ENCODE results near the gene PAPSS2. TPM values are rescaled to one million over a fixed set of nuclear protein-coding genes. Genes with fewer than 3 reads are reported as not detected.

Gene PAPSS2
- total and polyA plus RNA-seq, 2 experiments from 2014 or later: 38.3 to 58.0 TPM

DNA sequence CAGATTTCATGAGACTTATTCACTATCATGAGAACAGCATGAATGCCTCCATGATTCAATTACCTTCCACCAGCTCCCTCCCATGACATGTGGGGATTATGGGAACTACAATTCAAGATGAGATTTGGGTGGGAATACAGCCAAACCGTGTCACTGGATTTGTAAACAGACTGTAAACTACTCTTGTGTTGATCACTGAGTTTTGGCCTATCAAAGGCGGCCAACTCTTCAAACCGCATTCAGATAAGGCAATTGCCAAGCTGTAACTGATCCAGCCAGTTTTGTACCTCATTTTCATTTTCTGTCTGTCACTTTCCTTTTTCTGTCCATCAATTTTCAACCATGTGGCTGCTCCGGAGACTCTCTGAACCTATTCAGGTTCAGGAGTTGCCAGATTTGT lies 27.2 kb upstream of the PAPSS2 start:
- Histone ChIP-seq H3K4me3 (no peak overlapping the region), H4K20me1 (ENCODE audit: insufficient read depth, poor library complexity, severe bottlenecking) (no peaks in the 10 kb centered on the region), H2AFZ (no peak overlapping the region), H3K79me2 (no peaks in the 10 kb centered on the region), H3K36me3 (replicated peaks; ENCODE audit: insufficient read depth, low read depth) (no peaks in the 10 kb centered on the region), H3K27me3 (no peaks in the 10 kb centered on the region), H3K9me2 (replicated peaks; ENCODE audit: insufficient read depth) (no peaks in the 10 kb centered on the region), H3K9me3 (ENCODE audit: low read depth) (no peaks in the 10 kb centered on the region), H3K4me1 (ENCODE audit: insufficient read depth) (no peaks in the 10 kb centered on the region), H3K4me2 (no peak overlapping the region), H3K27ac (no peak overlapping the region)
- TF ChIP-seq CTCF (IDR thresholded peaks at IDR 0.05; ENCODE audit: poor library complexity): no peak
- TF ChIP-seq EZH2 (IDR thresholded peaks at IDR 0.05; ENCODE audit: borderline replicate concordance): no peak
- TF ChIP-seq EZH2phosphoT487 (IDR thresholded peaks at IDR 0.05; ENCODE audit: low read depth, severe bottlenecking, unreplicated experiment): no peak
- WGBS (ENCODE audit: low lambda C conversion rate, missing lambda C conversion rate): 93% methylated on average over 4 of the region's 4 CpGs
- no peak for DNase-seq (ENCODE audit: low spot score)

DNA sequence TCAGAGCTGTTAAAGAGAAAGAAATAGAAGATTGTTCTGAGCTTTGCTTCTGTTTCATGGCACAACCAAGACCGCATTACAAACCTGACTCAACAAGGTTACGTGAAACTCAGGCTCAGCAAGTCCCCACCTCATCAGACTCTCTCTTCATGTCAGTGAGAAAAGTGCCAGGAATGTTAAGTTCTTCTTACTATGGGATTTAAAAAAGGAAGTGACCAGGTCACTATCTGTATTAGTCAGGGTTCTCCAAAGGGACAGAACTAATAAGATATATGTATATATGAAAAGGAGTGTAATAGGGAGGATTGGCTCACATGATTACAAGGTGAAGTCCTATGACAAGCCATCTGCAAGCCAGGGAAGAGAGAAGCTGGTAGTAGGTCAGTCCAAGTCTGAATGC lies 25.4 kb upstream of the PAPSS2 start:
- no peak overlapping the region for H3K27ac ChIP-seq
- DNase-seq (ENCODE audit: low spot score): no peak
- no peaks in the 10 kb centered on the region for H3K27me3 ChIP-seq
- WGBS (ENCODE audit: low lambda C conversion rate, missing lambda C conversion rate): 98% methylated on average over 2 of the region's 2 CpGs
- no peaks in the 10 kb centered on the region for H3K9me3 ChIP-seq (ENCODE audit: low read depth)
- no peaks in the 10 kb centered on the region for H4K20me1 ChIP-seq (ENCODE audit: insufficient read depth, poor library complexity, severe bottlenecking)
- no peaks in the 10 kb centered on the region for H3K9me2 ChIP-seq (replicated peaks; ENCODE audit: insufficient read depth)
- H2AFZ ChIP-seq: no peak overlapping the region
- no peak overlapping the region for H3K4me3 ChIP-seq
- H3K4me1 ChIP-seq (ENCODE audit: insufficient read depth): no peaks in the 10 kb centered on the region
- TF ChIP-seq EZH2phosphoT487 (IDR thresholded peaks at IDR 0.05; ENCODE audit: low read depth, severe bottlenecking, unreplicated experiment): no peak
- TF ChIP-seq EZH2 (IDR thresholded peaks at IDR 0.05; ENCODE audit: borderline replicate concordance): no peak
- no peak for TF ChIP-seq CTCF (IDR thresholded peaks at IDR 0.05; ENCODE audit: poor library complexity)
- no peaks in the 10 kb centered on the region for H3K36me3 ChIP-seq (replicated peaks; ENCODE audit: insufficient read depth, low read depth)
- no peak overlapping the region for H3K4me2 ChIP-seq
- H3K79me2 ChIP-seq: no peaks in the 10 kb centered on the region

GRCh38 chr10:87635498-87636312 lies 24.0 kb upstream of the PAPSS2 start:
- Histone ChIP-seq H3K27ac (peak overlapping the region; percentile 50), H3K4me3 (no peak overlapping the region), H3K36me3 (replicated peaks; ENCODE audit: insufficient read depth, low read depth) (no peaks in the 10 kb centered on the region), H3K27me3 (no peaks in the 10 kb centered on the region), H4K20me1 (ENCODE audit: insufficient read depth, poor library complexity, severe bottlenecking) (no peaks in the 10 kb centered on the region), H3K9me2 (replicated peaks; ENCODE audit: insufficient read depth) (no peaks in the 10 kb centered on the region), H3K79me2 (no peaks in the 10 kb centered on the region), H3K4me2 (no peak overlapping the region), H3K4me1 (ENCODE audit: insufficient read depth) (no peaks in the 10 kb centered on the region), H3K9me3 (ENCODE audit: low read depth) (no peaks in the 10 kb centered on the region), H2AFZ (no peak overlapping the region)
- DNase-seq (ENCODE audit: low spot score): peak; percentile 48
- TF ChIP-seq CTCF (IDR thresholded peaks at IDR 0.05; ENCODE audit: poor library complexity): no peak
- TF ChIP-seq EZH2phosphoT487 (IDR thresholded peaks at IDR 0.05; ENCODE audit: low read depth, severe bottlenecking, unreplicated experiment): no peak
- no peak for TF ChIP-seq EZH2 (IDR thresholded peaks at IDR 0.05; ENCODE audit: borderline replicate concordance)
- WGBS (ENCODE audit: low lambda C conversion rate, missing lambda C conversion rate): 35% methylated on average over 5 of the region's 5 CpGs
